K562 (cell line): ENCODE data around the gene DNAAF1. TPM values are rescaled to one million over a fixed set of nuclear protein-coding genes. Genes with fewer than 3 reads are reported as not detected.

Source experiments
- HMBOX1 ChIP-seq: sonication (generic); IDR thresholded peaks from 2 replicates; pipeline ENCODE4 v1.6.1; 2016
- RBFOX2 ChIP-seq: fragments of 200-400 bp; formaldehyde crosslinking; IDR thresholded peaks from 2 replicates; pipeline ENCODE4 v1.6.1; 2017; ENCODE audit warnings: low read depth, mild to moderate bottlenecking, low read length, moderate library complexity
- RNF219 ChIP-seq: fragments of 250-450 bp; sonication (Bioruptor Pico); IDR thresholded peaks from 2 replicates; pipeline ENCODE4 v1.5.0; 2022; ENCODE audit warnings: mild to moderate bottlenecking
- SETDB1 ChIP-seq: IDR thresholded peaks from one replicate; pipeline ENCODE4 v1.6.1; 2012; ENCODE audit warnings: low read length, control low read depth, inconsistent platforms
- THRB ChIP-seq: fragments of 450-650 bp; formaldehyde crosslinking; conservative IDR thresholded peaks from 2 replicates; pipeline ENCODE4 v1.4.0; 2022; ENCODE audit warnings: mild to moderate bottlenecking, missing genetic modification characterization
- ZBTB49 ChIP-seq: sonication (generic); formaldehyde crosslinking; IDR thresholded peaks from 2 replicates; pipeline ENCODE4 v1.8.0; 2022; ENCODE audit warnings: missing genetic modification reagents, mild to moderate bottlenecking, borderline replicate concordance
- ZNF239 ChIP-seq: fragments of 250-450 bp; sonication (Bioruptor Pico); IDR thresholded peaks from 2 replicates; pipeline ENCODE4 v1.4.0; 2020; ENCODE audit warnings: mild to moderate bottlenecking
- polyA plus RNA-seq, 8 experiments: library from polyadenylated mRNA; depleted of rRNA in 4 of 8; stranded (reverse) in 5 of 8; unstranded in 3 of 8; fragments of >200 nt; fragmentation: Nextera tagmentation in 2 of 8; fragmentation: Illumina TruSeq in 1 of 8; extraction: Ambion mirVana in 2 of 8; extraction: Trizol in 1 of 8; gene quantifications; 2 replicates each; pipeline versions ENCODE4 v1.2.1 to v1.2.3, GENCODE V29; 2011 to 2014; ENCODE audit warnings: inconsistent platforms in 1 of 8, missing spikeins in 1 of 8
- total RNA-seq, 7 experiments: library from RNA; depleted of rRNA in 6 of 7; stranded (reverse); fragments of >200 nt in 6 of 7; fragmentation: Illumina TruSeq in 2 of 7; extraction: Trizol in 2 of 7; gene quantifications; 2 replicates each; pipeline versions ENCODE4 v1.2.1 to v1.2.3, GENCODE V29; 2011 to 2021; ENCODE audit warnings: low replicate concordance in 1 of 7

DNAAF1 gene
- total and polyA plus RNA-seq, 9 of the 15 experiments (the other 6 are each of a cell fraction or from before 2014, with no cell fraction given), result 0.01 TPM; not detected in 8

- TF ChIP-seq ZBTB49 (CRISPR knock-in tag) (no peak), RBFOX2 (no peak), ZNF239 (no peak), THRB (no peak), HMBOX1 (no peak), RNF219 (CRISPR knock-in tag) (no peak), SETDB1 (no peak)
Measured at GRCh38 chr16:84161801-84162200, 16.7 kb downstream of the DNAAF1 start (continued).
